PFSK-1 (cell line): Measurements from ENCODE around the gene KIAA0825.

Experiments used
- POLR2AphosphoS5 ChIP-seq: IDR thresholded peaks from 2 replicates; pipeline ENCODE4 v1.6.1; 2012; ENCODE audit warnings: low read depth, mild to moderate bottlenecking, control low read depth, low read length, moderate library complexity
- REST ChIP-seq, 2 experiments: IDR thresholded peaks; 2 replicates each; pipeline versions ENCODE4 v1.6.1 to v1.8.0; 2011 to 2012; ENCODE audit warnings: low read depth in 2 of 2, low read length in 2 of 2, control low read depth in 1 of 2, inconsistent platforms in 1 of 2, mild to moderate bottlenecking in 1 of 2, moderate library complexity in 1 of 2; ENCODE audit not compliant: insufficient read depth in 1 of 2
- SIN3A ChIP-seq: IDR thresholded peaks from 2 replicates; pipeline ENCODE4 v1.6.1; 2012; ENCODE audit warnings: mild to moderate bottlenecking, low read length, moderate library complexity, borderline replicate concordance; ENCODE audit not compliant: insufficient read depth
- TAF1 ChIP-seq: IDR thresholded peaks from 2 replicates; pipeline ENCODE4 v1.6.1; 2012; ENCODE audit warnings: low read length, control low read depth, borderline replicate concordance; ENCODE audit not compliant: insufficient read depth

GRCh38 chr5:94168151-94168550 is 450.3 kb downstream of the KIAA0825 start:
- TF ChIP-seq REST (IDR thresholded peaks at IDR 0.05; ENCODE audit: insufficient read depth in 1 of 2, low read depth in 2 of 2, low read length in 2 of 2) (no peak), SIN3A (no peak), POLR2AphosphoS5 (no peak), TAF1 (no peak)
